Measurements from ENCODE around the gene TTC7B.
A peak's percentile ranks its signal among the peaks of the same experiment; 100 is the strongest.

The TTC7B gene

GRCh38 chr14:90651976-90652560 is 164.2 kb downstream of the TTC7B start:
- Histone ChIP-seq H4K8ac (ENCODE audit: low read depth, low read length) (no peak overlapping the region), H2BK120ac (ENCODE audit: low read depth, low read length) (no peak overlapping the region), H2AK5ac (ENCODE audit: low read depth, low read length) (no peak overlapping the region), H3K36me3 (replicated peaks in 1 of 2; ENCODE audit: control insufficient read depth in 2 of 2, insufficient read depth in 2 of 2, low read length in 2 of 2) (peaks cover 3 to 32% of the 10 kb centered on the region in 2 donors), H2BK5ac (ENCODE audit: low read length) (no peak overlapping the region), H3K79me1 (ENCODE audit: low read depth, low read length) (no peaks in the 10 kb centered on the region), H2BK12ac (ENCODE audit: low read length) (no peak overlapping the region), H3K9ac (ENCODE audit: low read depth, low read length, poor library complexity) (no peak overlapping the region), H3K27me3 (ENCODE audit: control insufficient read depth in 3 of 3, insufficient read depth in 3 of 3, low read depth in 1 of 3, low read length in 3 of 3) (no peaks in the 10 kb centered on the region), H2BK15ac (ENCODE audit: low read length) (no peak overlapping the region), H3K4ac (ENCODE audit: low read length) (no peak overlapping the region), H3K27ac (replicated peaks; ENCODE audit: low read length) (no peak overlapping the region), H3K14ac (ENCODE audit: low read length) (no peak overlapping the region), H3K18ac (ENCODE audit: low read length) (no peak overlapping the region), H2AFZ (ENCODE audit: low read length) (no peak overlapping the region), H3K4me1 (ENCODE audit: control insufficient read depth in 2 of 2, insufficient read depth in 1 of 2, low read depth in 1 of 2, low read length in 2 of 2) (peaks cover 9 to 10% of the 10 kb centered on the region in 2 donors), H3K4me2 (ENCODE audit: insufficient read depth, low read length, poor library complexity, severe bottlenecking) (no peak overlapping the region), H4K91ac (ENCODE audit: low read depth, low read length, poor library complexity) (no peak overlapping the region), H3K9me3 (replicated peaks in 1 of 2; ENCODE audit: control insufficient read depth in 2 of 2, insufficient read depth in 1 of 2, low read depth in 1 of 2, low read length in 2 of 2) (no peaks in the 10 kb centered on the region), H3K23ac (ENCODE audit: low read depth, low read length, poor library complexity) (no peak overlapping the region), H3K4me3 (ENCODE audit: low read length in 2 of 2) (no peak overlapping the region)
- no peak for DNase-seq (ENCODE audit: low spot score)
- WGBS, 2 donors (ENCODE audit: extremely low coverage in 2 of 2, insufficient read length in 2 of 2, insufficient replicate concordance in 1 of 2) = no CpG with 5 or more reads among the region's 9 CpGs

- no peak overlapping the region for H2BK120ac ChIP-seq (ENCODE audit: low read depth, low read length)
- H3K23ac ChIP-seq (ENCODE audit: low read depth, low read length, poor library complexity) = no peak overlapping the region
- H4K91ac ChIP-seq (ENCODE audit: low read depth, low read length, poor library complexity) = no peak overlapping the region
- no peak overlapping the region for H3K14ac ChIP-seq (ENCODE audit: low read length)
- H3K4me1 ChIP-seq (ENCODE audit: control insufficient read depth in 2 of 2, insufficient read depth in 1 of 2, low read depth in 1 of 2, low read length in 2 of 2) = peaks cover 8 to 9% of the 10 kb centered on the region in 2 donors
- no peak overlapping the region for H3K27ac ChIP-seq (replicated peaks; ENCODE audit: low read length)
- H3K4ac ChIP-seq (ENCODE audit: low read length) = no peak overlapping the region
- DNase-seq (ENCODE audit: low spot score) = no peak
- no peak overlapping the region for H2AK5ac ChIP-seq (ENCODE audit: low read depth, low read length)
- H3K4me3 ChIP-seq (ENCODE audit: low read length in 2 of 2) = no peak overlapping the region
- H3K18ac ChIP-seq (ENCODE audit: low read length) = no peak overlapping the region
- no peak overlapping the region for H4K8ac ChIP-seq (ENCODE audit: low read depth, low read length)
- no peaks in the 10 kb centered on the region for H3K79me1 ChIP-seq (ENCODE audit: low read depth, low read length)
- H3K36me3 ChIP-seq (replicated peaks in 1 of 2; ENCODE audit: control insufficient read depth in 2 of 2, insufficient read depth in 2 of 2, low read length in 2 of 2) = peaks cover 3 to 31% of the 10 kb centered on the region in 2 donors
- no CpG with 5 or more reads among the region's 5 CpGs for WGBS, 2 donors (ENCODE audit: extremely low coverage in 2 of 2, insufficient read length in 2 of 2, insufficient replicate concordance in 1 of 2)
- no peak overlapping the region for H2BK15ac ChIP-seq (ENCODE audit: low read length)
- no peak overlapping the region for H2BK12ac ChIP-seq (ENCODE audit: low read length)
- no peak overlapping the region for H2AFZ ChIP-seq (ENCODE audit: low read length)
- H3K4me2 ChIP-seq (ENCODE audit: insufficient read depth, low read length, poor library complexity, severe bottlenecking) = no peak overlapping the region
- no peak overlapping the region for H2BK5ac ChIP-seq (ENCODE audit: low read length)
- no peaks in the 10 kb centered on the region for H3K9me3 ChIP-seq (replicated peaks in 1 of 2; ENCODE audit: control insufficient read depth in 2 of 2, insufficient read depth in 1 of 2, low read depth in 1 of 2, low read length in 2 of 2)
- H3K9ac ChIP-seq (ENCODE audit: low read depth, low read length, poor library complexity) = no peak overlapping the region
- no peaks in the 10 kb centered on the region for H3K27me3 ChIP-seq (ENCODE audit: control insufficient read depth in 3 of 3, insufficient read depth in 3 of 3, low read depth in 1 of 3, low read length in 3 of 3)
Observed at GRCh38 chr14:90651271-90651804, 164.9 kb downstream of the TTC7B start.

- Histone ChIP-seq H2BK120ac (ENCODE audit: low read depth, low read length) (no peak overlapping the region), H3K79me1 (ENCODE audit: low read depth, low read length) (no peaks in the 10 kb centered on the region), H4K8ac (ENCODE audit: low read depth, low read length) (peak overlapping the region; percentile 32), H3K4me2 (ENCODE audit: insufficient read depth, low read length, poor library complexity, severe bottlenecking) (no peak overlapping the region), H3K27ac (replicated peaks; ENCODE audit: low read length) (no peak overlapping the region), H3K23ac (ENCODE audit: low read depth, low read length, poor library complexity) (no peak overlapping the region), H2BK15ac (ENCODE audit: low read length) (no peak overlapping the region), H2BK5ac (ENCODE audit: low read length) (no peak overlapping the region), H3K36me3 (replicated peaks in 1 of 2; ENCODE audit: control insufficient read depth in 2 of 2, insufficient read depth in 2 of 2, low read length in 2 of 2) (peaks cover 3 to 34% of the 10 kb centered on the region in 2 donors), H3K4me3 (ENCODE audit: low read length in 2 of 2) (no peak overlapping the region), H3K4me1 (ENCODE audit: control insufficient read depth in 2 of 2, insufficient read depth in 1 of 2, low read depth in 1 of 2, low read length in 2 of 2) (peaks cover 21 to 22% of the 10 kb centered on the region in 2 donors), H3K14ac (ENCODE audit: low read length) (no peak overlapping the region), H3K4ac (ENCODE audit: low read length) (no peak overlapping the region), H3K9ac (ENCODE audit: low read depth, low read length, poor library complexity) (no peak overlapping the region), H2BK12ac (ENCODE audit: low read length) (no peak overlapping the region), H4K91ac (ENCODE audit: low read depth, low read length, poor library complexity) (no peak overlapping the region), H3K18ac (ENCODE audit: low read length) (no peak overlapping the region), H3K9me3 (replicated peaks in 1 of 2; ENCODE audit: control insufficient read depth in 2 of 2, insufficient read depth in 1 of 2, low read depth in 1 of 2, low read length in 2 of 2) (no peaks in the 10 kb centered on the region), H2AFZ (ENCODE audit: low read length) (no peak overlapping the region), H2AK5ac (ENCODE audit: low read depth, low read length) (no peak overlapping the region), H3K27me3 (ENCODE audit: control insufficient read depth in 3 of 3, insufficient read depth in 3 of 3, low read depth in 1 of 3, low read length in 3 of 3) (no peaks in the 10 kb centered on the region)
- no peak for DNase-seq (ENCODE audit: low spot score)
- WGBS, 2 donors (ENCODE audit: extremely low coverage in 2 of 2, insufficient read length in 2 of 2, insufficient replicate concordance in 1 of 2) = no CpG with 5 or more reads among the region's 3 CpGs
Observed at GRCh38 chr14:90649557-90650135, 166.6 kb downstream of the TTC7B start.

- no peak for DNase-seq (ENCODE audit: low spot score)
Observed at GRCh38 chr14:90649083-90649482, 167.1 kb downstream of the TTC7B start.

More at GRCh38 chr14:90649083-90649482, 167.1 kb downstream of the TTC7B start:
- no CpG with 5 or more reads among the region's 4 CpGs for WGBS, 2 donors (ENCODE audit: extremely low coverage in 2 of 2, insufficient read length in 2 of 2, insufficient replicate concordance in 1 of 2)
- H4K91ac ChIP-seq (ENCODE audit: low read depth, low read length, poor library complexity) = no peak overlapping the region
- no peak overlapping the region for H2AFZ ChIP-seq (ENCODE audit: low read length)
- no peak overlapping the region for H3K27ac ChIP-seq (replicated peaks; ENCODE audit: low read length)
- H3K79me1 ChIP-seq (ENCODE audit: low read depth, low read length) = no peaks in the 10 kb centered on the region
- no peaks in the 10 kb centered on the region for H3K27me3 ChIP-seq (ENCODE audit: control insufficient read depth in 3 of 3, insufficient read depth in 3 of 3, low read depth in 1 of 3, low read length in 3 of 3)
- no peak overlapping the region for H2BK5ac ChIP-seq (ENCODE audit: low read length)
- no peak overlapping the region for H2BK15ac ChIP-seq (ENCODE audit: low read length)
- no peak overlapping the region for H3K9ac ChIP-seq (ENCODE audit: low read depth, low read length, poor library complexity)
- H3K4me3 ChIP-seq (ENCODE audit: low read length in 2 of 2) = no peak overlapping the region
- H3K18ac ChIP-seq (ENCODE audit: low read length) = no peak overlapping the region
- H3K23ac ChIP-seq (ENCODE audit: low read depth, low read length, poor library complexity) = no peak overlapping the region
- no peak overlapping the region for H4K8ac ChIP-seq (ENCODE audit: low read depth, low read length)
- no peak overlapping the region for H2BK12ac ChIP-seq (ENCODE audit: low read length)
- H3K14ac ChIP-seq (ENCODE audit: low read length) = no peak overlapping the region
- no peak overlapping the region for H2AK5ac ChIP-seq (ENCODE audit: low read depth, low read length)
- no peak overlapping the region for H3K4ac ChIP-seq (ENCODE audit: low read length)
- peaks cover 23 to 26% of the 10 kb centered on the region in 2 donors for H3K4me1 ChIP-seq (ENCODE audit: control insufficient read depth in 2 of 2, insufficient read depth in 1 of 2, low read depth in 1 of 2, low read length in 2 of 2)
- no peak overlapping the region for H3K4me2 ChIP-seq (ENCODE audit: insufficient read depth, low read length, poor library complexity, severe bottlenecking)
- no peaks in the 10 kb centered on the region for H3K9me3 ChIP-seq (replicated peaks in 1 of 2; ENCODE audit: control insufficient read depth in 2 of 2, insufficient read depth in 1 of 2, low read depth in 1 of 2, low read length in 2 of 2)
- no peak overlapping the region for H2BK120ac ChIP-seq (ENCODE audit: low read depth, low read length)
- H3K36me3 ChIP-seq (replicated peaks in 1 of 2; ENCODE audit: control insufficient read depth in 2 of 2, insufficient read depth in 2 of 2, low read length in 2 of 2) = peaks cover 3 to 30% of the 10 kb centered on the region in 2 donors
